ENCODE results near the gene RRAD.

Gene RRAD

GRCh38 chr16:66953462-66954096, 28.2 kb upstream of the RRAD start:
- Histone ChIP-seq H3K9ac (ENCODE audit: insufficient read length) (no peak overlapping the region), H3K4me3 (no peak overlapping the region), H3K9me3 (ENCODE audit: low read depth, low read length) (no peaks in the 10 kb centered on the region), H3K27ac (no peak overlapping the region), H3K36me3 (ENCODE audit: insufficient read depth, low read length) (no peaks in the 10 kb centered on the region)
- DNase-seq (ENCODE audit: low read depth, low spot score): no peak
- TF ChIP-seq FOXP2 (optimal IDR thresholded peaks at IDR 0.05; ENCODE audit: control extremely low read depth, extremely low read length, insufficient read depth) (no peak), POLR2AphosphoS5 (IDR thresholded peaks at IDR 0.05; ENCODE audit: borderline replicate concordance, low read depth, low read length) (no peak), EZH2 (IDR thresholded peaks at IDR 0.05) (no peak)

DNA sequence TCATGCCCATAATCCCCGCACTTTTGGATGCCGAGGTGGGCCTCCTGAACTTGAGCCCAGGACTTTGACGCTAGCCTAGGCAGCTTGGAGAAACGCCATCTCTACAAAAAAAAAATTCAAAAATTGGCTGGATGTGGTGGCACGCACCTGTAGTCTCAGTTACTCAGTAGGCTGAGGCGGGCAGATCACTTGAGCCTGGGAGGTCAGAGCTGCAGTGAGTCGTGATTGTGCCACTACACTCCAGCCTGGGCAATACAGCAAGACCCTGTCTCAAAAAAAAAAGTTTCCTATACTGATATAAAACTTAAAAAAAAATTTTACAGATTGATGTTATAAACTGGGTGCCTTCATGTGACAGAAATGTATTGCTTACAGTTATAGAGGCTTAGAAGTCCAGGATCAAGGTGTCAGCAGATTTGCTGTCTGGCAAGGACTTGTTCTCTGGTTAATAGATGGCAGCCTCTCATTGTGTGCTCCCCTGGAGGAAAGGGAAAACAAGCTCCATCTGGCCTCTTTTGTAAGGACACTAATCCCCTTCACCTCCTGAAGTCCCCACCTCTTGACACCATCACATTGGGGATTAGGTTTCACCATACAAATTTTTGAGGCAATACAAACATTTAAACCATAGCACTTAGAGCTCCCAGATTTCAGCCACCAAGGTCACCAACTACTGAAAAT, 27.2 kb upstream of the RRAD start:
- Histone ChIP-seq H3K9me3 (ENCODE audit: low read depth, low read length) (no peaks in the 10 kb centered on the region), H3K36me3 (ENCODE audit: insufficient read depth, low read length) (no peaks in the 10 kb centered on the region), H3K27ac (no peak overlapping the region), H3K9ac (ENCODE audit: insufficient read length) (no peak overlapping the region), H3K4me3 (no peak overlapping the region)
- no peak for DNase-seq (ENCODE audit: low read depth, low spot score)
- TF ChIP-seq POLR2AphosphoS5 (IDR thresholded peaks at IDR 0.05; ENCODE audit: borderline replicate concordance, low read depth, low read length): no peak
- no peak for TF ChIP-seq EZH2 (IDR thresholded peaks at IDR 0.05)
- no peak for TF ChIP-seq FOXP2 (optimal IDR thresholded peaks at IDR 0.05; ENCODE audit: control extremely low read depth, extremely low read length, insufficient read depth)

GRCh38 chr16:66950971-66951790, 25.8 kb upstream of the RRAD start:
- Histone ChIP-seq H3K4me3 (no peak overlapping the region), H3K9ac (ENCODE audit: insufficient read length) (no peak overlapping the region), H3K9me3 (ENCODE audit: low read depth, low read length) (no peaks in the 10 kb centered on the region), H3K36me3 (ENCODE audit: insufficient read depth, low read length) (no peaks in the 10 kb centered on the region), H3K27ac (no peak overlapping the region)
- TF ChIP-seq FOXP2 (optimal IDR thresholded peaks at IDR 0.05; ENCODE audit: control extremely low read depth, extremely low read length, insufficient read depth) (no peak), POLR2AphosphoS5 (IDR thresholded peaks at IDR 0.05; ENCODE audit: borderline replicate concordance, low read depth, low read length) (no peak), EZH2 (IDR thresholded peaks at IDR 0.05) (no peak)
- DNase-seq (ENCODE audit: low read depth, low spot score): no peak

GRCh38 chr16:66950437-66950836, 25.1 kb upstream of the RRAD start:
- Histone ChIP-seq H3K9me3 (ENCODE audit: low read depth, low read length) (no peaks in the 10 kb centered on the region), H3K27ac (no peak overlapping the region), H3K36me3 (ENCODE audit: insufficient read depth, low read length) (no peaks in the 10 kb centered on the region), H3K4me3 (no peak overlapping the region), H3K9ac (ENCODE audit: insufficient read length) (no peak overlapping the region)
- TF ChIP-seq FOXP2 (optimal IDR thresholded peaks at IDR 0.05; ENCODE audit: control extremely low read depth, extremely low read length, insufficient read depth) (no peak), EZH2 (IDR thresholded peaks at IDR 0.05) (no peak), POLR2AphosphoS5 (IDR thresholded peaks at IDR 0.05; ENCODE audit: borderline replicate concordance, low read depth, low read length) (no peak)
- no peak for DNase-seq (ENCODE audit: low read depth, low spot score)

DNA sequence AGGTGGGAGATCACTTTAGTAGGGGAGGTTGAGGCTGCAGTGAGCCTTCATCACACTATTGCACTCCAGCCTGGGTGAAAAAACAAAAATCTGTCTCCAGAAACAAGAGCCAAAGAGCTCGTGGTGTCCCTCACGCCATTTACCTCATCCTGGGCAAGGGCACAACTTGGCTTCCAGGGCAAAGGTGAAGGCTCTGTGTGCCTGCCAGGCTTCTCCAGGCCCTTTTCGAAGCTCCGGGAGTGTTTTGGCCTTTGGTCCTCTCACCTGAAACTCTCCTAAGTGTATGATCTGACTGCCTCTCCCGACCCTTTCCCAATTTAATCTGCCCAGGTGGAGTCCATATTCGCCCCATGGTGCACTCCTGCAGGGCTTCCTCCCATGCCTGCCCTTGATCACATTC, 24.1 kb upstream of the RRAD start:
- Histone ChIP-seq H3K36me3 (ENCODE audit: insufficient read depth, low read length) (no peaks in the 10 kb centered on the region), H3K4me3 (no peak overlapping the region), H3K27ac (no peak overlapping the region), H3K9ac (ENCODE audit: insufficient read length) (no peak overlapping the region), H3K9me3 (ENCODE audit: low read depth, low read length) (no peaks in the 10 kb centered on the region)
- no peak for DNase-seq (ENCODE audit: low read depth, low spot score)
- TF ChIP-seq EZH2 (IDR thresholded peaks at IDR 0.05): no peak

DNA sequence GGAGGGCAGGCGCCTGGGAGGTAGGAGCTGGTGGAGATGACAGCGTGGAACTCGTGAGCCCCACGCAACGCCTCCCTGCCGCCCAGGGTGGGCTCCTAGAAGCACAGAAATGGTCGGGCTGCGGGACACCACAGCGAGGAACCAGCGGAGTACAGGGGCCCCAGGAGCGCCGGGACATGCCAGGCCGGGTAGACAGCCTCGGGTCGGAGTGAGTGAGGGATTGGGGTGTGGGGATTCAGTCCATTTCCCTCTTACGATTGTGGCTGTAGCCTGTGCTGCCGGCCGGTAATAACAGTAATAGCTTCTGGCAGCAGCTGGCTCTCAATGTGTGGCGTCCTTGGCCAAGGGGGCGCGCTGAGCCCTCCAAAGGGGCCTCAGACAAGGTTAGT, 23.5 kb upstream of the RRAD start:
- Histone ChIP-seq H3K9me3 (ENCODE audit: low read depth, low read length) (no peaks in the 10 kb centered on the region), H3K4me3 (no peak overlapping the region), H3K27ac (no peak overlapping the region), H3K36me3 (ENCODE audit: insufficient read depth, low read length) (no peaks in the 10 kb centered on the region), H3K9ac (ENCODE audit: insufficient read length) (no peak overlapping the region)
- DNase-seq (ENCODE audit: low read depth, low spot score): no peak
- TF ChIP-seq FOXP2 (optimal IDR thresholded peaks at IDR 0.05; ENCODE audit: control extremely low read depth, extremely low read length, insufficient read depth) (no peak), EZH2 (IDR thresholded peaks at IDR 0.05) (no peak), POLR2AphosphoS5 (IDR thresholded peaks at IDR 0.05; ENCODE audit: borderline replicate concordance, low read depth, low read length) (no peak)

DNA sequence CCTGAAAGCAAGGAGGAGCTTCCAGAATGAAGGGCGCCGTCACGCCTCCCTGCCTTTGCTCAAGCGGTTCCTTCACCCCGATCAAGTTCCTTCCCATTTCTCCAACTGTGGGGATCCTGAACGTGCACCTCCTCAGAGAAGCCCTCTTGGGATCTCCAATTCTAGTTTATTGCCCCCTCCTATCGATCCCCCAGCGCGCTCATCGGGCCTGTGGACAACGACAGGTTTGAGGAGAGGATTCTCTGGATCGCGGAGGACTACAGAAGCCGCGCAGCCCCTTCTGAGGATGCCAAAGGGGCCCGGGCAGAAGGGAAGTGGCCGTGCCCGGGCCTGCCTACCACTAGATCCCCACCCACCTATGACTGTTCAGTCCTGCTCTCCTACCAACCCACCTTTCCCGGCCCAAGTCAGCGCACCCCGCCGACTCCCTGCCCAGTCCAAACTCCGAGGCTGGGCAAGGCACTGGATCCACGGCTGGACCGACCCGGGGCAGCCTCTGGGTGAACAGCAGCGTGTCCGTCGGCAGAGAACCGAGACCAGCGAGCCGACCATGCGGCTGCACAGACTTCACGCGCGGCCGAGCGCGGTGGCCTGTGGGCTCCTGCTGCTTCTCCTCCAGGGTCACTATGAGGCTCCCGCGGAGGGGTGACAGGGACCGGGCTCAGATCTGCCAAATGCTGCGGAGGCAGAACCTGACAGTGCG, 22.9 kb upstream of the RRAD start:
- no peak overlapping the region for H3K4me3 ChIP-seq

More for the DNA sequence above, 22.9 kb upstream of the RRAD start:
- no peak overlapping the region for H3K27ac ChIP-seq
- H3K9me3 ChIP-seq (ENCODE audit: low read depth, low read length): no peaks in the 10 kb centered on the region
- TF ChIP-seq EZH2 (IDR thresholded peaks at IDR 0.05): no peak
- TF ChIP-seq FOXP2 (optimal IDR thresholded peaks at IDR 0.05; ENCODE audit: control extremely low read depth, extremely low read length, insufficient read depth): no peak
- TF ChIP-seq POLR2AphosphoS5 (IDR thresholded peaks at IDR 0.05; ENCODE audit: borderline replicate concordance, low read depth, low read length): no peak
- no peaks in the 10 kb centered on the region for H3K36me3 ChIP-seq (ENCODE audit: insufficient read depth, low read length)
- no peak for DNase-seq (ENCODE audit: low read depth, low spot score)
- H3K9ac ChIP-seq (ENCODE audit: insufficient read length): no peak overlapping the region

Data from SK-N-MC (cell line).